H1 (cell line): ENCODE measurements around the gene TBX15. TPM values are rescaled to one million over a fixed set of nuclear protein-coding genes. Genes with fewer than 3 reads are reported as not detected.

Source experiments
- CTCF ChIP-seq, 3 experiments: IDR thresholded peaks; 1 replicate in 2 of 3; 2 replicates in 1 of 3; pipeline versions ENCODE4 v1.5.1 to v1.6.1; 2011; ENCODE audit warnings: low read length in 3 of 3, mild to moderate bottlenecking in 3 of 3, inconsistent platforms in 2 of 3, low read depth in 1 of 3, moderate library complexity in 1 of 3; ENCODE audit not compliant: insufficient read depth in 1 of 3; ENCODE audit errors: control extremely low read depth in 1 of 3
- EZH2 ChIP-seq: fragments of 200-600 bp; sonication (generic); IDR thresholded peaks from 2 replicates; pipeline ENCODE4 v1.7.1; 2012; ENCODE audit warnings: low read depth, mild to moderate bottlenecking, moderate library complexity, low read length, inconsistent platforms; ENCODE audit not compliant: severe bottlenecking
- TAF7 ChIP-seq: optimal IDR thresholded peaks from 2 replicates; pipeline ENCODE3; 2011; ENCODE audit warnings: low read depth, mild to moderate bottlenecking, inconsistent platforms, low read length, moderate library complexity, borderline replicate concordance
- polyA plus RNA-seq, 7 experiments: library from polyadenylated mRNA; depleted of rRNA in 3 of 7; stranded (reverse) in 5 of 7; unstranded in 2 of 7; fragments of >200 nt in 5 of 7; fragments of 200-250 nt in 2 of 7; gene quantifications; 1 replicate in 5 of 7; 2 replicates in 1 of 7; 4 replicates in 1 of 7; pipeline versions ENCODE4 v1.2.1 to v1.2.3, GENCODE V29; 2011 to 2013; ENCODE audit warnings: missing spikeins in 2 of 7, mixed read lengths in 2 of 7
- total RNA-seq: library from RNA; stranded (reverse); fragmentation: NEBNext Ultra II Directional; extraction: Animal tissue kit (Norgen Biotek cat#: 25700); gene quantifications from 2 replicates; pipeline ENCODE4 v1.2.1, GENCODE V29; 2021

The TBX15 gene
- total and polyA plus RNA-seq, 2 of the 8 experiments (the other 6 are each of a cell fraction or from before 2014, with no cell fraction given) = 0.14 to 0.24 TPM

GRCh38 chr1:119003413-119004128 lies 15.4 kb upstream of the TBX15 start (continued):
- TF ChIP-seq CTCF (IDR thresholded peaks at IDR 0.05; ENCODE audit: control extremely low read depth in 1 of 3, insufficient read depth in 1 of 3, low read depth in 1 of 3, low read length in 3 of 3) (peak in 2 of 3 experiments; percentile 40 to 50; a peak in 3 of 4 replicates), EZH2 (no peak), TAF7 (no peak)
